DMS153 treated with DMSO at 0.1 percent for 48 hours (cell line): Measurements from ENCODE around the gene UNC13B.

Experiments used
- DNase-seq: peaks from one replicate; lab custom pipeline; 2025; ENCODE audit not compliant: unreplicated experiment; lab: John Stamatoyannopoulos, UW

Gene UNC13B

GRCh38 chr9:35322075-35322885, 160.5 kb downstream of the UNC13B start:
- no peak for DNase-seq

- DNase-seq, result no peak
Measured at GRCh38 chr9:35324966-35325365, 163.2 kb downstream of the UNC13B start.

GRCh38 chr9:35333551-35333950, 171.7 kb downstream of the UNC13B start:
- DNase-seq, result no peak

GRCh38 chr9:35335164-35335563, 173.4 kb downstream of the UNC13B start:
- no peak for DNase-seq

GRCh38 chr9:35338086-35338485, 176.3 kb downstream of the UNC13B start:
- no peak for DNase-seq

GRCh38 chr9:35338561-35339274, 176.9 kb downstream of the UNC13B start:
- peak; percentile 21 for DNase-seq

GRCh38 chr9:35340046-35340445, 178.2 kb downstream of the UNC13B start:
- no peak for DNase-seq

- DNase-seq, result no peak
Measured at GRCh38 chr9:35341021-35341420, 179.2 kb downstream of the UNC13B start.

- peak; percentile 29 for DNase-seq
Measured at GRCh38 chr9:35341585-35341984, 179.8 kb downstream of the UNC13B start.

GRCh38 chr9:35342221-35342958, 180.6 kb downstream of the UNC13B start:
- DNase-seq, result no peak

GRCh38 chr9:35348109-35348508, 186.3 kb downstream of the UNC13B start:
- DNase-seq, result no peak

- DNase-seq, result no peak
Measured at GRCh38 chr9:35349287-35349990, 187.6 kb downstream of the UNC13B start.

- DNase-seq, result no peak
Measured at GRCh38 chr9:35350212-35350611, 188.4 kb downstream of the UNC13B start.

GRCh38 chr9:35350827-35351549, 189.2 kb downstream of the UNC13B start:
- DNase-seq, result no peak

- no peak for DNase-seq
Measured at GRCh38 chr9:35353731-35354365, 192.0 kb downstream of the UNC13B start.

GRCh38 chr9:35355939-35356338, 194.1 kb downstream of the UNC13B start:
- no peak for DNase-seq

- DNase-seq, result no peak
Measured at GRCh38 chr9:35357116-35357515, 195.3 kb downstream of the UNC13B start.

GRCh38 chr9:35357826-35358225, 196.0 kb downstream of the UNC13B start:
- no peak for DNase-seq

- DNase-seq, result no peak
Measured at GRCh38 chr9:35364817-35365585, 203.2 kb downstream of the UNC13B start.
